H1 (cell line): ENCODE data around the gene TMEM255A. TPM values are rescaled to one million over a fixed set of nuclear protein-coding genes. Genes with fewer than 3 reads are reported as not detected.

Experiments used
- CTCF ChIA-PET: fragments of 300-600 bp; sonication (Branson Sonifier 250); formaldehyde crosslinking; loops from one replicate; lab custom pipeline; 2021; ENCODE audit not compliant: partially characterized antibody; lab: Charles Lee
- POLR2A ChIA-PET: fragments of 300-600 bp; sonication (Branson Sonifier 250); formaldehyde crosslinking; loops from one replicate; lab custom pipeline; 2021; ENCODE audit warnings: inconsistent platforms; ENCODE audit not compliant: partially characterized antibody; lab: Charles Lee
- DNase-seq, 2 experiments: peaks; one replicate each; pipeline versions ENCODE4 v3.0.0 to v3.0.0-alpha.2; 2010 to 2022; ENCODE audit warnings: low spot score in 2 of 2, low read depth in 1 of 2, mixed read lengths in 1 of 2
- FAIRE-seq: peaks from 2 replicates; lab custom pipeline; 2011; peaks lifted over from hg19 to GRCh38; lab: Jason Lieb, UNC
- H2AFZ ChIP-seq: 2 replicates; pipeline ENCODE4 v1.8.1; 2012; ENCODE audit warnings: low read length, inconsistent platforms
- H2AK5ac ChIP-seq: 2 replicates; pipeline ENCODE4 v1.6.1; 2013; ENCODE audit warnings: low read depth, low read length
- H2BK120ac ChIP-seq: replicated peaks from 2 replicates; pipeline ENCODE3; 2013; ENCODE audit warnings: low read depth, low read length, inconsistent platforms
- H2BK12ac ChIP-seq: 2 replicates; pipeline ENCODE4 v1.6.1; 2013; ENCODE audit warnings: low read depth, low read length
- H2BK15ac ChIP-seq: 2 replicates; pipeline ENCODE4 v1.6.1; 2013; ENCODE audit warnings: low read length
- H2BK20ac ChIP-seq: 2 replicates; pipeline ENCODE4 v1.6.1; 2013; ENCODE audit warnings: low read length
- H2BK5ac ChIP-seq: 2 replicates; pipeline ENCODE4 v1.6.1; 2013; ENCODE audit warnings: low read depth, low read length
- H3K14ac ChIP-seq: 2 replicates; pipeline ENCODE4 v1.6.1; 2013; ENCODE audit warnings: inconsistent platforms; ENCODE audit not compliant: insufficient read length
- H3K18ac ChIP-seq: 2 replicates; pipeline ENCODE4 v1.6.1; 2013; ENCODE audit warnings: low read length; ENCODE audit errors: extremely low read depth
- H3K23ac ChIP-seq: 2 replicates; pipeline ENCODE4 v1.6.1; 2013; ENCODE audit warnings: inconsistent platforms; ENCODE audit not compliant: insufficient read length
- H3K23me2 ChIP-seq: 2 replicates; pipeline ENCODE4 v1.6.1; 2013; ENCODE audit warnings: low read depth, low read length
- H3K27ac ChIP-seq: 2 replicates; pipeline ENCODE4 v1.6.1; 2011; ENCODE audit warnings: low read depth, low read length, inconsistent platforms
- H3K27me3 ChIP-seq, 4 experiments: replicated peaks in 1 of 4; 1 replicate in 1 of 4; 2 replicates in 3 of 4; pipeline versions ENCODE4 v1.6.1 to v1.8.1; 2011 to 2013; ENCODE audit warnings: low read length in 3 of 4, mild to moderate bottlenecking in 3 of 4, inconsistent platforms in 2 of 4, mixed read lengths in 2 of 4, moderate library complexity in 1 of 4; ENCODE audit not compliant: control insufficient read depth in 3 of 4, insufficient read depth in 3 of 4; ENCODE audit errors: extremely low read depth in 1 of 4
- H3K36me3 ChIP-seq, 4 experiments: 2 replicates each; pipeline versions ENCODE4 v1.6.1 to v1.8.1; 2011 to 2013; ENCODE audit warnings: mild to moderate bottlenecking in 4 of 4, low read length in 3 of 4, moderate library complexity in 2 of 4, control low read depth in 1 of 4, inconsistent platforms in 1 of 4; ENCODE audit not compliant: insufficient read depth in 4 of 4, control insufficient read depth in 2 of 4
- H3K4ac ChIP-seq: replicated peaks from 2 replicates; pipeline ENCODE3; 2013; ENCODE audit warnings: low read length, low read depth, mixed read lengths, inconsistent platforms; ENCODE audit not compliant: insufficient read length
- H3K4me1 ChIP-seq, 4 experiments: replicated peaks in 1 of 4; 1 replicate in 1 of 4; 2 replicates in 3 of 4; pipeline versions ENCODE4 v1.6.1 to v1.8.1; 2011 to 2013; ENCODE audit warnings: low read length in 3 of 4, inconsistent platforms in 2 of 4, mixed read lengths in 1 of 4; ENCODE audit not compliant: insufficient read depth in 4 of 4, control insufficient read depth in 3 of 4
- H3K4me2 ChIP-seq, 2 experiments: 2 replicates each; pipeline versions ENCODE4 v1.6.1 to v1.8.1; 2011 to 2013; ENCODE audit warnings: low read depth in 2 of 2, low read length in 2 of 2, control low read depth in 1 of 2, inconsistent platforms in 1 of 2, mild to moderate bottlenecking in 1 of 2; ENCODE audit not compliant: insufficient read depth in 1 of 2
- H3K4me3 ChIP-seq, 4 experiments: fragments of 200-600, 300-600 bp in 1 of 4; sonication (generic), shearing (Covaris generic), sonication (Bioruptor Twin) in 1 of 4; 2 replicates each; pipeline versions ENCODE4 v1.5.1 to v1.8.1; 2011 to 2016; ENCODE audit warnings: low read length in 4 of 4, low read depth in 3 of 4, control low read depth in 2 of 4, inconsistent platforms in 2 of 4, mild to moderate bottlenecking in 2 of 4, mixed read lengths in 1 of 4, moderate library complexity in 1 of 4; ENCODE audit not compliant: insufficient read depth in 2 of 4; ENCODE audit errors: extremely low read depth in 1 of 4
- H3K56ac ChIP-seq: replicated peaks from 2 replicates; pipeline ENCODE3; 2013; ENCODE audit warnings: low read depth, mild to moderate bottlenecking, mixed read lengths, low read length, inconsistent platforms; ENCODE audit not compliant: insufficient read length
- H3K79me1 ChIP-seq: 2 replicates; pipeline ENCODE4 v1.6.1; 2013; ENCODE audit warnings: low read depth, low read length, control low read depth
- H3K79me2 ChIP-seq, 2 experiments: 2 replicates each; pipeline versions ENCODE4 v1.6.1 to v1.8.1; 2012 to 2013; ENCODE audit warnings: low read length in 2 of 2, mild to moderate bottlenecking in 2 of 2, inconsistent platforms in 1 of 2; ENCODE audit not compliant: insufficient read depth in 2 of 2, control insufficient read depth in 1 of 2
- H3K9ac ChIP-seq, 4 experiments: replicated peaks in 1 of 4; 1 replicate in 1 of 4; 2 replicates in 3 of 4; pipeline versions ENCODE4 v1.6.1 to v1.8.1; 2011 to 2013; ENCODE audit warnings: low read depth in 3 of 4, low read length in 3 of 4, control low read depth in 2 of 4, mild to moderate bottlenecking in 2 of 4, moderate library complexity in 2 of 4, inconsistent platforms in 1 of 4; ENCODE audit errors: extremely low read depth in 1 of 4
- H3K9me3 ChIP-seq, 2 experiments: 2 replicates each; pipeline versions ENCODE4 v1.6.1 to v1.8.1; 2012 to 2013; ENCODE audit warnings: mild to moderate bottlenecking in 2 of 2, moderate library complexity in 2 of 2, control low read depth in 1 of 2, inconsistent platforms in 1 of 2, low read depth in 1 of 2, low read length in 1 of 2, mixed read lengths in 1 of 2; ENCODE audit not compliant: insufficient read depth in 2 of 2
- H4K20me1 ChIP-seq, 2 experiments: replicated peaks in 1 of 2; 2 replicates each; pipeline versions ENCODE3 to v1.8.1; 2011 to 2013; ENCODE audit warnings: inconsistent platforms in 2 of 2, low read length in 2 of 2, mild to moderate bottlenecking in 1 of 2; ENCODE audit not compliant: insufficient read depth in 2 of 2, control insufficient read depth in 1 of 2
- H4K5ac ChIP-seq: 2 replicates; pipeline ENCODE4 v1.6.1; 2013; ENCODE audit warnings: low read length, low read depth, mixed read lengths, inconsistent platforms; ENCODE audit not compliant: insufficient read length
- H4K8ac ChIP-seq: 2 replicates; pipeline ENCODE4 v1.8.0; 2013; ENCODE audit warnings: mild to moderate bottlenecking, moderate library complexity, low read length, inconsistent platforms; ENCODE audit not compliant: insufficient read depth; ENCODE audit errors: extremely low read depth
- H4K91ac ChIP-seq: replicated peaks from 2 replicates; pipeline ENCODE3; 2013; ENCODE audit warnings: low read length, mixed read lengths, inconsistent platforms; ENCODE audit not compliant: insufficient read length
- TAF7 ChIP-seq: optimal IDR thresholded peaks from 2 replicates; pipeline ENCODE3; 2011; ENCODE audit warnings: low read depth, mild to moderate bottlenecking, inconsistent platforms, low read length, moderate library complexity, borderline replicate concordance
- WGBS, 2 experiments: shearing (Covaris generic) in 1 of 2; methylation state at CpG; one replicate each; pipeline versions ENCODE4 v1.1.6 to v1.1.7; 2013 to 2015; ENCODE audit warnings: low lambda C conversion rate in 2 of 2, mixed read lengths in 2 of 2, inconsistent platforms in 1 of 2, low coverage in 1 of 2, missing lambda C conversion rate in 1 of 2; ENCODE audit not compliant: insufficient replicate concordance in 2 of 2, insufficient coverage in 1 of 2, insufficient read length in 1 of 2; ENCODE audit errors: extremely low coverage in 1 of 2, missing lambda C conversion rate in 1 of 2; 5-methylcytosine and 5-hydroxymethylcytosine counted together
- polyA plus RNA-seq, 7 experiments: library from polyadenylated mRNA; depleted of rRNA in 3 of 7; stranded (reverse) in 5 of 7; unstranded in 2 of 7; fragments of >200 nt in 5 of 7; fragments of 200-250 nt in 2 of 7; gene quantifications; 1 replicate in 5 of 7; 2 replicates in 1 of 7; 4 replicates in 1 of 7; pipeline versions ENCODE4 v1.2.1 to v1.2.3, GENCODE V29; 2011 to 2013; ENCODE audit warnings: missing spikeins in 2 of 7, mixed read lengths in 2 of 7
- total RNA-seq: library from RNA; stranded (reverse); fragmentation: NEBNext Ultra II Directional; extraction: Animal tissue kit (Norgen Biotek cat#: 25700); gene quantifications from 2 replicates; pipeline ENCODE4 v1.2.1, GENCODE V29; 2021

Gene TMEM255A
- total and polyA plus RNA-seq, 2 of the 8 experiments (the other 6 are each of a cell fraction or from before 2014, with no cell fraction given), result 0.73 to 2.3 TPM

DNA sequence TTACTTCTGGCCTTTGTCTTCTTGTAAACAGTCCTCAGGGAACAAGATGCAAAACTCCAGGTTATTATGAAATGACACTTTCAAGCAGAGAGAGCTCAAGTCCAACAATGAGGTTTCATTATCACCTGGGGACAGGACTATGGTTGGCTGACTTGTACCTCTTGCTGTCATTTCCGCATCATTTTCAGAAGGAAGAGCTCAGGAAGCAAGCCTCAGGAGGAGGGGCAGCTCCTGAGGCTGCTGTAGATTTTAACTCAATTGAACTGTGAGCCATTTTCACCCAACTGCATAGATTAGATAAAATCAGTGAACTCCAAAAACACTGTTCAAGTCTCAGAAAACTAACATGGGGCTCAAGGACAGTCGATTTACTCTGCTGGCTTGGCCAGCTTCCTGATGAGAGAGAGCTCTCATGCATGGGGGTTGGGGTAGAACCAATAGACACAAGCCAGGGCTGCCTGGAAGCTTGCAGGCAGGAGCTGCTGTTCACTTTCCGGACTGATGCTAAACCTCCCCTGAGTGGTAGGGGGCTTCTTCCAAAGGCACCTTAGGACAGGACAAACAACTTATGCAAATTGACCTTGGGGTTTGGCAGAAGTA is 23.6 kb downstream of the TMEM255A start:
- no peaks in the 10 kb centered on the region for H3K79me1 ChIP-seq
- no peaks in the 10 kb centered on the region for H3K79me2 ChIP-seq
- FAIRE-seq (no peak), DNase-seq (no peak)
- no peak for TF ChIP-seq TAF7
- no peak overlapping the region for H2BK20ac ChIP-seq
- no peak overlapping the region for H3K27ac ChIP-seq
- H3K27me3 ChIP-seq, result no peaks in the 10 kb centered on the region
- ChIA-PET POLR2A (interaction anchor here (1.1 kb wide), 1 partner anchor 37 kb away, joined by 3 read pairs; the partner anchor contains the start of gene ZBTB33), CTCF (interaction anchor here (1.0 to 2.1 kb wide), 4 partner anchors 10 to 164 kb away, joined by 3 to 8 read pairs (median 4); no protein-coding TSS in a partner anchor)
- H3K36me3 ChIP-seq, result no peaks in the 10 kb centered on the region
- H2BK5ac ChIP-seq, result no peak overlapping the region
- no peak overlapping the region for H4K5ac ChIP-seq
- no peak overlapping the region for H3K4me2 ChIP-seq
- no peak overlapping the region for H2BK120ac ChIP-seq
- no peaks in the 10 kb centered on the region for H3K4me1 ChIP-seq
- H3K23ac ChIP-seq, result no peak overlapping the region
- no peak overlapping the region for H2BK15ac ChIP-seq
- H2AFZ ChIP-seq, result no peak overlapping the region
- no peak overlapping the region for H4K8ac ChIP-seq
- no peak overlapping the region for H4K91ac ChIP-seq
- H3K9me3 ChIP-seq, result no peaks in the 10 kb centered on the region
- no peak overlapping the region for H3K4me3 ChIP-seq
- no peak overlapping the region for H2AK5ac ChIP-seq
- H3K14ac ChIP-seq, result no peak overlapping the region
- no peaks in the 10 kb centered on the region for H4K20me1 ChIP-seq
- no peak overlapping the region for H3K56ac ChIP-seq
- WGBS, 2 experiments, result 82% methylated on average over 2 of the region's 3 CpGs; no CpG with 5 or more reads in 1 of the 2 experiments
- no peak overlapping the region for H3K18ac ChIP-seq
- no peak overlapping the region for H3K9ac ChIP-seq
- H2BK12ac ChIP-seq, result no peak overlapping the region
- no peak overlapping the region for H3K4ac ChIP-seq
- H3K23me2 ChIP-seq, result no peaks in the 10 kb centered on the region
